RWPE1 (cell line): ENCODE measurements around the gene ST3GAL5.
"Not testable (repeated sequence)": the region's sequence is repeated elsewhere in the genome, so short reads cannot be mapped to it uniquely, and the experiment has no call there.

Experiments used
- CTCF ChIA-PET: fragments of 350-600 bp; sonication (Branson Sonifier 250); formaldehyde crosslinking; extraction: SDS; loops from one replicate; lab custom pipeline; 2021; lab: Yijun Ruan, JAX
- POLR2A ChIA-PET: fragments of 400-600 bp; formaldehyde crosslinking; extraction: SDS; loops from one replicate; lab custom pipeline; 2020; ENCODE audit warnings: antibody characterized with exemption; ENCODE audit not compliant: low non-redundant PET; lab: Yijun Ruan, JAX
- DNase-seq: peaks from one replicate; pipeline ENCODE4 v3.0.0; 2012; ENCODE audit warnings: low spot score
- H3K27ac ChIP-seq: fragments of 450-650 bp; 2 replicates; pipeline ENCODE4 v1.5.1; 2017
- TF ChIP-seq, protein P1 (sequence below): fragments of 450-650 bp; conservative IDR thresholded peaks from 2 replicates; pipeline ENCODE4 v1.5.1; 2017; ENCODE audit warnings: low read depth, mild to moderate bottlenecking

The ST3GAL5 gene

GRCh38 chr2:85933753-85934594 lies 45.2 kb upstream of the ST3GAL5 start:
- ChIA-PET POLR2A (no interaction called here), CTCF (no interaction called here)
- no peak for DNase-seq
- H3K27ac ChIP-seq = no peak overlapping the region
- TF ChIP-seq, protein P1, sequence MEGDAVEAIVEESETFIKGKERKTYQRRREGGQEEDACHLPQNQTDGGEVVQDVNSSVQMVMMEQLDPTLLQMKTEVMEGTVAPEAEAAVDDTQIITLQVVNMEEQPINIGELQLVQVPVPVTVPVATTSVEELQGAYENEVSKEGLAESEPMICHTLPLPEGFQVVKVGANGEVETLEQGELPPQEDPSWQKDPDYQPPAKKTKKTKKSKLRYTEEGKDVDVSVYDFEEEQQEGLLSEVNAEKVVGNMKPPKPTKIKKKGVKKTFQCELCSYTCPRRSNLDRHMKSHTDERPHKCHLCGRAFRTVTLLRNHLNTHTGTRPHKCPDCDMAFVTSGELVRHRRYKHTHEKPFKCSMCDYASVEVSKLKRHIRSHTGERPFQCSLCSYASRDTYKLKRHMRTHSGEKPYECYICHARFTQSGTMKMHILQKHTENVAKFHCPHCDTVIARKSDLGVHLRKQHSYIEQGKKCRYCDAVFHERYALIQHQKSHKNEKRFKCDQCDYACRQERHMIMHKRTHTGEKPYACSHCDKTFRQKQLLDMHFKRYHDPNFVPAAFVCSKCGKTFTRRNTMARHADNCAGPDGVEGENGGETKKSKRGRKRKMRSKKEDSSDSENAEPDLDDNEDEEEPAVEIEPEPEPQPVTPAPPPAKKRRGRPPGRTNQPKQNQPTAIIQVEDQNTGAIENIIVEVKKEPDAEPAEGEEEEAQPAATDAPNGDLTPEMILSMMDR = no peak

DNA sequence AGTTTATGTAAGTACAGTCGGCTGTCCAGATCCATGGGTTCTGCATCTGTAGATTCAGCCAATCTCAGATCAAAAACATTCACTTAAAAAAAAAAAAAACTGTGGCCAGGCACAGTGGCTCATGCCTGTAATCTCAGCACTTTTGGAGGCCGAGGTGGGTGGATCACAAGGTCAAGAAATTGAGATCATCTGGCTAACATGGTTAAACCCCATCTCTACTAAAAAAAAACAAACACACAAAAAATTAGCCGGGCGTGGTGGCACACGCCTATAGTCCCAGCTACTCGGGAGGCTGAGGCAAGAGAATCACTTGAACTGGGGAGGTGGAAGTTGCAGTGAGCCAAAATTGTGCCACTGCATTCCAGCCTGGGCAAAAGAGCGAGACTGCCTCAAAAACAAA lies 42.4 kb upstream of the ST3GAL5 start:
- peak overlapping the region; percentile 57; the same call in 1 of the 2 replicates for H3K27ac ChIP-seq
- CTCF ChIA-PET = interaction anchor here (0.5 to 2.5 kb wide), 2 partner anchors 38 to 43 kb away, joined by 3 to 8 read pairs; partner anchors contain the start of gene ST3GAL5
- DNase-seq, POLR2A ChIA-PET: not testable (repeated sequence)

DNA sequence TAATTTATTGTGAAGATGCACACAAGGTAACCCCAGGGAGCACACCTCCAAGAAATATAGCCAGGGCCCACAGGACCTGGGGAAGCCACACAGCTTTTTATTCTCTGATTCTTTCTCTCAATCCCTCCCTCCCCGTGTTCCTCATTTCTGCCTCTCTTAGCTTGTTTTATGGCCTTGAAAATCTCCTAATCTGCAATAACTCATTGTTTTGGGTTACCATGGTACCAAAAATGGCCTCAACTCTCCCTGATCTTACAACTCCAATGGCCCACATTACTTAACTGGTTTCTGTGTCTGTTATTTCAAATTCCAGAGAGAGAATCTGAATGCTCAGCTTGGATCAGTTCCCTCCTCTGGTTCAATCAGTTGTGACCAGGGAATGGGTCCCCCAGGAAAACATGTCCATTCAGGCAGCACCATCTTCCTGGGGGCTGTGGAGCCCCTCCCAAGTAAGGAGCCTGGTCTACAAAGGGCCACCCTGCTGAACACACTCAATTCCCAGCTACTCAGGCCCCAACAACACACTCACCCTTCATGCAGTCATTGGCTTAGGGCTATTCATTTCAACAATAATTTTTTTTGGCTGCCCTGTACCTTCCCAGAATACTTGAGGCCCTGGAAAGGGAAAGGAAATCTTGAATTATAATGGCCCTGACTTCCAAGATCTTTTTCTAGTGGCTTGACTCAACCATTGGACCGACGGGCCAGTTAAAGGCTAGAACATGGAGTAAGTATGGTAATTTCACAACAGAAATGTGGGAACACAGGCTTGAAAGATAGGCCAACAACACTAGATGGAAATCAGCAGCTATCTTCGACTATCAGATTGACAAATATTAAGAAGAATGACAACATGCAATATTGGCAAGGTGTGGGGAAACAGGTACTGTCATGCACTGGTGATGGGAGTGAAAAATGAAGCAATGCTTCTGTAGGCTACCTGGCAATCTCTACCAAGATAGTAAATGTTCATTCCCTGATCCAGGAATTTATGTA lies 41.6 kb upstream of the ST3GAL5 start:
- POLR2A ChIA-PET = no interaction called here
- peak overlapping the region; percentile 58; the same call in 1 of the 2 replicates for H3K27ac ChIP-seq
- DNase-seq = no peak
- CTCF ChIA-PET = interaction anchor here (2.5 kb wide), 1 partner anchor 42 kb away, joined by 8 read pairs; the partner anchor contains the start of gene ST3GAL5
- TF ChIP-seq, protein P1 = no peak

DNA sequence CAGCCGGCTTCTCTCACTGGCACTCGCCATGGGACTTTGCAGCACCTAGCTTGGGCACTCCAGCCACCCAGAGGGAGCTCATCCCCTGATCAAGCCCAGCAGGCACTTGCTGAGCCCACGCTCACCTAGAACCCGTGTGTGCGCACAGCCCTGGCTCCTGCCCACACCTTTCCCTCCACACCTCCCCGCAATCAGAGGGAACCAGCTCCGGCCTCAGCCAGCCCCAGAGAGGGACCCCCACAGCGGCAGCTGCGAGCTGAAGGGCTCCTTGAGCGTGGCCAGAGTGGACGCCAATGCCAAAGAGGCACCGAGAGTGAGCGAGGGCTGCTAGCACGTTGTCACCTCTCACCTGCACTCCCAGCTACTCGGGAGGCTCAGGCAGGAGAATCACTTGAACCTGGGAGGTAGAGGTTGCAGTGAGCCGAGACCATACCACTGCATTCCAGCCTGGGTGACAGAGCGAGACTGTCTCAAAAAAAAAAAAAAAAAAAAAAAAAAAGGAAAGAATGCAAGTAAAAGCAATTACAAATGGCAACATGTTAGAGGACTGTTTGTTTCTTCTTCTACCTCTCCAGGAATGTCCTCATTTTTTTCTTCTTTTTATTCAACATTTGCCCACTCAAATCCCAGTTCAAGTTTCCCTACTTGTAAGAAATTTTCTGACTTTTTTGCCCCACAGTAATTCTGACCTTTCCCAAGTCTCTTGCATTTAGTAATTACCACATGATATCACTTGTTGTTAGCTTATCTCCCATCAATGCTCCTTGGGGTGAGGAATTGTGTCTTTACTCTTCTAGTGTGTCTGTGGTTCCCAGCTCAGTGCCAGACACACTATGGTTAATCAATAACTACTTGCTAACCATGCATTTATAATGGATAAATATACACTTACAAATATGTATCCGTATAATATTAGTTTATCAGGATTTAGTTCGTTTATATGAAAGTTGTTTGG lies 40.6 kb upstream of the ST3GAL5 start:
- no peak overlapping the region for H3K27ac ChIP-seq
- TF ChIP-seq, protein P1 = no peak
- POLR2A ChIA-PET = no interaction called here
- DNase-seq = no peak
- CTCF ChIA-PET = interaction anchor here (2.5 kb wide), 1 partner anchor 41 kb away, joined by 8 read pairs; the partner anchor contains the start of gene ST3GAL5

DNA sequence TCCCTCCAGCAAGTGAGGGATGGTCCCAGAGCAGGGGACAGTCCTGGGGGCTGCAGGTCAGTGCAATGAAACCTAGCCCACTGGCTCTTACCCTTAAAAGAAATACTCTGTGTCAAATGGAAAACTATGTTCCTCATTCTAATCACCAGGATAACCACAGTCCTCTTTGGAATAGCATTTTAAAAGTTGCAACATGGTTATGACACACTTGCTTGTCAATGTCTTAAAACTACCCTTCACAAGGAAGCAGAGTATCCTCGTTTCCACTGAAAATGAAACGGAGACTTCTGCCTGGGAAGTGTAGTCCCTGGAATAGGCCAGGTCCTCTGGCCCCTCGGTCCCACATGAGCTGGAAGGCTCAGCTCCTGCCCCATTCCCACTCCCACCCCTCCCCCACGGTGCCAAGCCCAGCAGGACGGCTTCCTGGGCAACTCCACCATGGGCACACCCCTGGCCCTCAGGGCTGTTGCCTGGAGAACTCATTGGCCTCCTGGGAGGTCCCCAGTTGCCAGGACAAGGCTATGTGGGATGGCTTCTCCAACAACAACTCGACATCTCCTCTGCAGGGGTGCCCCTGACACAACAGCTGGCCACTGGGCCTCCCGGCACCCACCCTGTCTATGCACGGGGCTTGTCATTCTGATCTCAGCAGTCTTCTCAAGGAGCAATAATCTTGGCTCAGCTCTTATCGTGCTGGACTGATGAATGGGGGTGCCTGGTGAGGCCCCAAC lies 38.3 kb upstream of the ST3GAL5 start:
- H3K27ac ChIP-seq = peak overlapping the region; percentile 43
- ChIA-PET CTCF (no interaction called here), POLR2A (no interaction called here)
- DNase-seq = no peak
- TF ChIP-seq, protein P1 = no peak

GRCh38 chr2:85926526-85926925 lies 37.7 kb upstream of the ST3GAL5 start:
- POLR2A ChIA-PET = no interaction called here
- CTCF ChIA-PET = no interaction called here
- DNase-seq = no peak
- no peak overlapping the region for H3K27ac ChIP-seq
- TF ChIP-seq, protein P1 = no peak
